SK-N-SH (cell line): ENCODE results near the gene USO1. TPM values are rescaled to one million over a fixed set of nuclear protein-coding genes. Genes with fewer than 3 reads are reported as not detected.

Experiments used
- CTCF ChIA-PET: fragments of 300-600, 350-600 bp; formaldehyde crosslinking; extraction: SDS; loops from one replicate; lab custom pipeline; 2021; lab: Yijun Ruan, JAX
- POLR2A ChIA-PET: fragments of 350-600 bp; sonication (Branson Sonifier 250); formaldehyde crosslinking; extraction: SDS; loops from one replicate; lab custom pipeline; 2020; ENCODE audit warnings: antibody characterized with exemption, inconsistent platforms; lab: Yijun Ruan, JAX
- DNase-seq: peaks from one replicate; pipeline ENCODE4 v3.0.0; 2012
- H2AFZ ChIP-seq: fragments of 200-600 bp; sonication (generic); 2 replicates; pipeline ENCODE4 v1.8.1; 2016; ENCODE audit warnings: antibody characterized with exemption, mild to moderate bottlenecking, low read depth
- H3F3A ChIP-seq: fragments of 200-600 bp; sonication (generic); replicated peaks from 2 replicates; pipeline ENCODE3; 2016; ENCODE audit warnings: antibody characterized with exemption, mild to moderate bottlenecking; ENCODE audit not compliant: insufficient read depth
- H3K27ac ChIP-seq, 2 experiments: fragments of 200-500 bp in 1 of 2; fragments of 200-600 bp in 1 of 2; sonication (Bioruptor generic) in 1 of 2; sonication (generic), shearing (Covaris generic) in 1 of 2; 2 replicates each; pipeline versions ENCODE4 v1.5.1 to v1.6.1; 2014 to 2016; ENCODE audit warnings: low read depth in 2 of 2, inconsistent platforms in 1 of 2, low read length in 1 of 2, mild to moderate bottlenecking in 1 of 2, mixed read lengths in 1 of 2
- H3K27me3 ChIP-seq: fragments of 200-600 bp; sonication (generic), shearing (Covaris generic); 2 replicates; pipeline ENCODE4 v1.6.1; 2016; ENCODE audit warnings: mixed run types; ENCODE audit not compliant: insufficient read depth
- H3K36me3 ChIP-seq, 2 experiments: fragments of 200-500 bp in 1 of 2; fragments of 200-600 bp in 1 of 2; sonication (Bioruptor generic) in 1 of 2; sonication (generic) in 1 of 2; replicated peaks in 1 of 2; 2 replicates each; pipeline versions ENCODE3 to v1.5.1; 2014 to 2016; ENCODE audit warnings: low read length in 1 of 2, mild to moderate bottlenecking in 1 of 2; ENCODE audit not compliant: insufficient read depth in 2 of 2, control insufficient read depth in 1 of 2
- H3K4me1 ChIP-seq, 2 experiments: fragments of 200-500 bp in 1 of 2; fragments of 200-600 bp in 1 of 2; sonication (Bioruptor generic) in 1 of 2; sonication (generic), shearing (Covaris generic) in 1 of 2; 2 replicates each; pipeline versions ENCODE4 v1.5.1 to v1.6.1; 2014 to 2016; ENCODE audit warnings: low read depth in 1 of 2, low read length in 1 of 2, mixed run types in 1 of 2; ENCODE audit not compliant: insufficient read depth in 2 of 2, control insufficient read depth in 1 of 2
- H3K4me2 ChIP-seq: fragments of 200-600 bp; sonication (generic), shearing (Covaris generic); 2 replicates; pipeline ENCODE4 v1.6.1; 2017; ENCODE audit warnings: mixed run types
- H3K4me3 ChIP-seq, 2 experiments: fragments of 200-500 bp in 1 of 2; fragments of 200-600 bp in 1 of 2; sonication (Bioruptor generic) in 1 of 2; sonication (generic), shearing (Covaris generic) in 1 of 2; 2 replicates each; pipeline versions ENCODE4 v1.5.1 to v1.8.1; 2014 to 2016; ENCODE audit warnings: low read depth in 2 of 2, inconsistent platforms in 1 of 2, low read length in 1 of 2, mild to moderate bottlenecking in 1 of 2, mixed read lengths in 1 of 2, moderate library complexity in 1 of 2
- H3K79me2 ChIP-seq: fragments of 200-600 bp; sonication (generic); 2 replicates; pipeline ENCODE4 v1.8.1; 2017; ENCODE audit warnings: mild to moderate bottlenecking; ENCODE audit not compliant: insufficient read depth
- H3K9ac ChIP-seq: fragments of 200-600 bp; sonication (generic); 2 replicates; pipeline ENCODE4 v1.6.1; 2017; ENCODE audit warnings: mixed run types
- H3K9me2 ChIP-seq: fragments of 200-600 bp; sonication (generic); 2 replicates; pipeline ENCODE4 v1.6.1; 2017; ENCODE audit warnings: mixed run types
- H3K9me3 ChIP-seq: fragments of 200-600 bp; sonication (generic); 2 replicates; pipeline ENCODE4 v1.6.1; 2017; ENCODE audit warnings: mixed run types, mild to moderate bottlenecking, moderate library complexity
- H4K20me1 ChIP-seq: fragments of 200-600 bp; sonication (generic); 2 replicates; pipeline ENCODE4 v1.6.1; 2017; ENCODE audit warnings: mild to moderate bottlenecking, mixed run types; ENCODE audit not compliant: insufficient read depth
- CHD2 ChIP-seq: fragments of 150-350 bp; IDR thresholded peaks from 2 replicates; pipeline ENCODE4 v1.6.1; 2018; ENCODE audit warnings: low read length; ENCODE audit not compliant: partially characterized antibody
- EP300 ChIP-seq, 2 experiments: IDR thresholded peaks; 2 replicates each; pipeline versions ENCODE4 v1.4.0 to v1.6.1; 2012; ENCODE audit warnings: borderline replicate concordance in 1 of 2, low read depth in 1 of 2, low read length in 1 of 2
- EZH2phosphoT487 ChIP-seq: fragments of 200-600 bp; sonication (generic); IDR thresholded peaks from 2 replicates; pipeline ENCODE4 v1.6.1; 2017; ENCODE audit warnings: low read depth, mixed run types, mild to moderate bottlenecking, antibody characterized with exemption, moderate library complexity, borderline replicate concordance
- FOSL2 ChIP-seq: IDR thresholded peaks from 2 replicates; pipeline ENCODE4 v1.4.0; 2012; ENCODE audit warnings: low read depth, mild to moderate bottlenecking, moderate library complexity, borderline replicate concordance
- FOXJ3 ChIP-seq: sonication (generic); formaldehyde crosslinking; IDR thresholded peaks from 2 replicates; pipeline ENCODE4 v1.5.1; 2020; ENCODE audit warnings: mild to moderate bottlenecking, missing genetic modification reagents
- FOXM1 ChIP-seq: IDR thresholded peaks from 2 replicates; pipeline ENCODE4 v1.4.0; 2012; ENCODE audit warnings: low read depth, mild to moderate bottlenecking
- GABPA ChIP-seq: IDR thresholded peaks from 2 replicates; pipeline ENCODE4 v1.4.0; 2012; ENCODE audit warnings: low read depth, mild to moderate bottlenecking
- MEF2A ChIP-seq: IDR thresholded peaks from 2 replicates; pipeline ENCODE4 v1.4.0; 2012; ENCODE audit warnings: low read depth, borderline replicate concordance
- NFIC ChIP-seq: IDR thresholded peaks from 2 replicates; pipeline ENCODE4 v1.4.0; 2012; ENCODE audit warnings: borderline replicate concordance
- NRF1 ChIP-seq: IDR thresholded peaks from 2 replicates; pipeline ENCODE4 v1.6.1; 2012; ENCODE audit warnings: low read depth, mild to moderate bottlenecking, low read length
- POLR2AphosphoS5 ChIP-seq: IDR thresholded peaks from 2 replicates; pipeline ENCODE4 v1.6.1; 2012; ENCODE audit warnings: low read depth, low read length
- RAD21 ChIP-seq: IDR thresholded peaks from 2 replicates; pipeline ENCODE4 v1.6.1; 2012; ENCODE audit warnings: mild to moderate bottlenecking, low read length
- RXRA ChIP-seq: IDR thresholded peaks from 2 replicates; pipeline ENCODE4 v1.4.0; 2012; ENCODE audit warnings: low read depth, mild to moderate bottlenecking, borderline replicate concordance
- SMC3 ChIP-seq: IDR thresholded peaks from 2 replicates; pipeline ENCODE4 v1.6.1; 2012; ENCODE audit warnings: low read depth, low read length, improper control_type of control experiment
- TCF12 ChIP-seq: IDR thresholded peaks from 2 replicates; pipeline ENCODE4 v1.4.0; 2012
- YY1 ChIP-seq: IDR thresholded peaks from 2 replicates; pipeline ENCODE4 v1.4.0; 2012; ENCODE audit warnings: low read depth, mild to moderate bottlenecking
- WGBS: methylation state at CpG from one replicate; pipeline ENCODE4 v1.1.6; 2017; ENCODE audit warnings: low lambda C conversion rate; 5-methylcytosine and 5-hydroxymethylcytosine counted together
- polyA plus RNA-seq, 3 experiments: library from polyadenylated mRNA; depleted of rRNA; stranded (reverse); fragments of >200 nt; gene quantifications; 2 replicates each; pipeline ENCODE4 v1.2.3, GENCODE V29; 2012
- TF ChIP-seq, protein P1 (sequence below): IDR thresholded peaks from 2 replicates; pipeline ENCODE4 v1.4.0; 2012; ENCODE audit warnings: low read depth
- TF ChIP-seq, protein P2 (sequence below): fragments of 150-350 bp; IDR thresholded peaks from 2 replicates; pipeline ENCODE4 v1.6.1; 2017; ENCODE audit warnings: antibody characterized with exemption, low read length, low read depth, borderline replicate concordance
- TF ChIP-seq, protein P3 (sequence below): IDR thresholded peaks from 2 replicates; pipeline ENCODE4 v1.6.1; 2012; ENCODE audit warnings: mild to moderate bottlenecking, low read depth, low read length, moderate library complexity
- TF ChIP-seq, protein P4 (sequence below): IDR thresholded peaks from 2 replicates; pipeline ENCODE4 v1.4.0; 2012; ENCODE audit warnings: low read depth, borderline replicate concordance
- TF ChIP-seq, protein P5 (sequence below): IDR thresholded peaks from 2 replicates; pipeline ENCODE4 v1.4.0; 2012; ENCODE audit warnings: low read depth, borderline replicate concordance

USO1 gene
- polyA plus RNA-seq, 1 of the 3 experiments (the other 2 are of a cell fraction), result 25.6 TPM

DNA sequence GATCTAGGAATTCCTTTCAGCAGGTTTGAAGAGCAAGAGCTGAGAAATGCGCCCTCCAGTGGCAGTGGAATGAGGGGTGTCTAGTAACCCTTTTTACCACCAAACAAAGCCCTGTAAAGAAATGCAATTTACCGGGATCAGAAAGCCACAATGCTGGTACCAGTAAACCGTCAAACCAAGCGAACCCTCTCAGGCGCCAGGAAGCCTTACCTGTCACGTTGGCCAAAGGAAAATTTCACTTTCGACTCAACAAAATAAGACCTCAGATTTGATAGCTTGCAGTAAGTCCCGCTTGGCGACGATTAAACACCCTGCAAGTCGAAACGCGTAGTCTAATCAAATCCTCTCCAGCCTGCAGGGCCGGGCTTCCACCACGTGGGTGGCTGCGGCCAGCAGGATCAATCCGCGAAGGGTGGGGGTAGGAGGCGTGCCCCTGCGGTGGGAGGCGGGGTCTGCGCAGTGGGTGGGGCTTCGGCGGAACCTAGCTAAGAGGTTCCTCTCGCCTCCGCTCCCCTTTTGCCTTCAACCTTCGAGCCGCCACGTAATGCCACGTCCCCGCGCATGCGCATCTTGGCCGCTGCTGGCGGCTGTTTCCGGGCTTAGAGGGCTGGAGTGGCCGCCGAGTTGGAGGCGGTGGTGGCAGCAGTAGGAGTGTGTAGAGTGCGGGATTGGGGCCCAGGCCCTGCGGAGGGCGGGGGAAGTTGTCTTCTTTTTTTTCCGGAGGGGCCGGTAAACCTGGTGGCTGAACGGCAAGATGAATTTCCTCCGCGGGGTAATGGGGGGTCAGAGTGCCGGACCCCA is at the start of gene USO1 (continued):
- TF ChIP-seq, protein P1, sequence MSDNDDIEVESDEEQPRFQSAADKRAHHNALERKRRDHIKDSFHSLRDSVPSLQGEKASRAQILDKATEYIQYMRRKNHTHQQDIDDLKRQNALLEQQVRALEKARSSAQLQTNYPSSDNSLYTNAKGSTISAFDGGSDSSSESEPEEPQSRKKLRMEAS, result peak; percentile 98
- TF ChIP-seq RAD21 (peak; percentile 69), EP300 (IDR thresholded peaks at IDR 0.05; ENCODE audit: borderline replicate concordance in 1 of 2, low read depth in 1 of 2, low read length in 1 of 2) (no peak), NFIC (no peak), EZH2phosphoT487 (no peak), FOXJ3 (CRISPR knock-in tag) (no peak), MEF2A (no peak), GABPA (peak; percentile 40; the same call in 1 of the 2 replicates), POLR2AphosphoS5 (peak; percentile 97), NRF1 (peak; percentile 96), TCF12 (peak; percentile 19; the same call in 1 of the 2 replicates), SMC3 (peak; percentile 65)
- TF ChIP-seq, protein P2, sequence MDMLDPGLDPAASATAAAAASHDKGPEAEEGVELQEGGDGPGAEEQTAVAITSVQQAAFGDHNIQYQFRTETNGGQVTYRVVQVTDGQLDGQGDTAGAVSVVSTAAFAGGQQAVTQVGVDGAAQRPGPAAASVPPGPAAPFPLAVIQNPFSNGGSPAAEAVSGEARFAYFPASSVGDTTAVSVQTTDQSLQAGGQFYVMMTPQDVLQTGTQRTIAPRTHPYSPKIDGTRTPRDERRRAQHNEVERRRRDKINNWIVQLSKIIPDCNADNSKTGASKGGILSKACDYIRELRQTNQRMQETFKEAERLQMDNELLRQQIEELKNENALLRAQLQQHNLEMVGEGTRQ, result peak; percentile 67
- TF ChIP-seq, all 33 proteins: peak for 19

DNA sequence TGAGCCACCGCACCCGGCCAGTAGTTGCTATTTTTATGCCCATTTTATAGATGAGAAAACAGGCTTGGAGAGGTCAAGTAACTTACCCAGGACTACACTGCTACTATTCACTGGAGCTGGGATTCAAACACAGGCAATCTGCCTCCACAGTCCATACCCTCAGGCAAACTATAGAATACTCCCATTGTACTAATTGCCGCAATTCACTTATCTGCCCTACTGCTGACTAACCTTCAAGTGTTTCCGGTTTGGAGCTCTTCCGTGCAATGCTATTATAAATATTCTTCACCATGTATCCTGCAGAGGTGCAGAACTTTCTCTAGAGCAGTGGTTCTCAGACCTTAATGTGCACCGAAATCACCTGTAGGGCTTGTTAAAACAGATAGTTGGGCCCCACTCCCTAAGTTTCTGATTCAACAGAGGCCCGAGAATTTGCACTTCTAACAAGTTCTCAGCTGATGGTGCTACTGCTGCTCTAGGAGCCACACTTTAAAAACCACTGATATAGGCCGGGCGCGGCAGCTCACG is 49.3 kb upstream of the USO1 start:
- no peak for DNase-seq
- Histone ChIP-seq H3K9ac (no peak overlapping the region), H4K20me1 (peaks cover 20% of the 10 kb centered on the region), H3K9me2 (no peaks in the 10 kb centered on the region), H3K27ac (no peak overlapping the region), H3K4me3 (no peak overlapping the region), H3K9me3 (no peaks in the 10 kb centered on the region), H3K36me3 (no peaks in the 10 kb centered on the region), H3K79me2 (peaks cover 31% of the 10 kb centered on the region), H3F3A (peaks cover 15% of the 10 kb centered on the region), H3K4me2 (no peak overlapping the region), H2AFZ (no peak overlapping the region), H3K27me3 (no peaks in the 10 kb centered on the region), H3K4me1 (peaks cover 0 to 5% of the 10 kb centered on the region in 2 experiments; a peak in 2 of 4 replicates)
- ChIA-PET POLR2A (no interaction called here), CTCF (interaction anchor here (1.0 kb wide), 1 partner anchor 34 kb away, joined by 3 read pairs; no protein-coding TSS in a partner anchor)
- TF ChIP-seq RXRA, result no peak
- TF ChIP-seq, protein P3, sequence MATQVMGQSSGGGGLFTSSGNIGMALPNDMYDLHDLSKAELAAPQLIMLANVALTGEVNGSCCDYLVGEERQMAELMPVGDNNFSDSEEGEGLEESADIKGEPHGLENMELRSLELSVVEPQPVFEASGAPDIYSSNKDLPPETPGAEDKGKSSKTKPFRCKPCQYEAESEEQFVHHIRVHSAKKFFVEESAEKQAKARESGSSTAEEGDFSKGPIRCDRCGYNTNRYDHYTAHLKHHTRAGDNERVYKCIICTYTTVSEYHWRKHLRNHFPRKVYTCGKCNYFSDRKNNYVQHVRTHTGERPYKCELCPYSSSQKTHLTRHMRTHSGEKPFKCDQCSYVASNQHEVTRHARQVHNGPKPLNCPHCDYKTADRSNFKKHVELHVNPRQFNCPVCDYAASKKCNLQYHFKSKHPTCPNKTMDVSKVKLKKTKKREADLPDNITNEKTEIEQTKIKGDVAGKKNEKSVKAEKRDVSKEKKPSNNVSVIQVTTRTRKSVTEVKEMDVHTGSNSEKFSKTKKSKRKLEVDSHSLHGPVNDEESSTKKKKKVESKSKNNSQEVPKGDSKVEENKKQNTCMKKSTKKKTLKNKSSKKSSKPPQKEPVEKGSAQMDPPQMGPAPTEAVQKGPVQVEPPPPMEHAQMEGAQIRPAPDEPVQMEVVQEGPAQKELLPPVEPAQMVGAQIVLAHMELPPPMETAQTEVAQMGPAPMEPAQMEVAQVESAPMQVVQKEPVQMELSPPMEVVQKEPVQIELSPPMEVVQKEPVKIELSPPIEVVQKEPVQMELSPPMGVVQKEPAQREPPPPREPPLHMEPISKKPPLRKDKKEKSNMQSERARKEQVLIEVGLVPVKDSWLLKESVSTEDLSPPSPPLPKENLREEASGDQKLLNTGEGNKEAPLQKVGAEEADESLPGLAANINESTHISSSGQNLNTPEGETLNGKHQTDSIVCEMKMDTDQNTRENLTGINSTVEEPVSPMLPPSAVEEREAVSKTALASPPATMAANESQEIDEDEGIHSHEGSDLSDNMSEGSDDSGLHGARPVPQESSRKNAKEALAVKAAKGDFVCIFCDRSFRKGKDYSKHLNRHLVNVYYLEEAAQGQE, result no peak
- no peak for TF ChIP-seq POLR2AphosphoS5
- no peak for TF ChIP-seq SMC3
- TF ChIP-seq, protein P4, sequence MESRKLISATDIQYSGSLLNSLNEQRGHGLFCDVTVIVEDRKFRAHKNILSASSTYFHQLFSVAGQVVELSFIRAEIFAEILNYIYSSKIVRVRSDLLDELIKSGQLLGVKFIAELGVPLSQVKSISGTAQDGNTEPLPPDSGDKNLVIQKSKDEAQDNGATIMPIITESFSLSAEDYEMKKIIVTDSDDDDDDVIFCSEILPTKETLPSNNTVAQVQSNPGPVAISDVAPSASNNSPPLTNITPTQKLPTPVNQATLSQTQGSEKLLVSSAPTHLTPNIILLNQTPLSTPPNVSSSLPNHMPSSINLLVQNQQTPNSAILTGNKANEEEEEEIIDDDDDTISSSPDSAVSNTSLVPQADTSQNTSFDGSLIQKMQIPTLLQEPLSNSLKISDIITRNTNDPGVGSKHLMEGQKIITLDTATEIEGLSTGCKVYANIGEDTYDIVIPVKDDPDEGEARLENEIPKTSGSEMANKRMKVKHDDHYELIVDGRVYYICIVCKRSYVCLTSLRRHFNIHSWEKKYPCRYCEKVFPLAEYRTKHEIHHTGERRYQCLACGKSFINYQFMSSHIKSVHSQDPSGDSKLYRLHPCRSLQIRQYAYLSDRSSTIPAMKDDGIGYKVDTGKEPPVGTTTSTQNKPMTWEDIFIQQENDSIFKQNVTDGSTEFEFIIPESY, result no peak
- TF ChIP-seq MEF2A, result no peak
- TF ChIP-seq FOXJ3 (CRISPR knock-in tag), result no peak
- TF ChIP-seq, protein P5, sequence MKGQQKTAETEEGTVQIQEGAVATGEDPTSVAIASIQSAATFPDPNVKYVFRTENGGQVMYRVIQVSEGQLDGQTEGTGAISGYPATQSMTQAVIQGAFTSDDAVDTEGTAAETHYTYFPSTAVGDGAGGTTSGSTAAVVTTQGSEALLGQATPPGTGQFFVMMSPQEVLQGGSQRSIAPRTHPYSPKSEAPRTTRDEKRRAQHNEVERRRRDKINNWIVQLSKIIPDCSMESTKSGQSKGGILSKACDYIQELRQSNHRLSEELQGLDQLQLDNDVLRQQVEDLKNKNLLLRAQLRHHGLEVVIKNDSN, result no peak
- TF ChIP-seq GABPA, result no peak
- no peak for TF ChIP-seq EZH2phosphoT487
- TF ChIP-seq FOSL2, result no peak
- no peak for TF ChIP-seq TCF12
- no peak for TF ChIP-seq YY1
- TF ChIP-seq CHD2, result no peak
- no peak for TF ChIP-seq FOXM1
- 93% methylated on average over 7 of the region's 11 CpGs for WGBS
